Measurements from ENCODE around the gene SEPTIN5.

DNA sequence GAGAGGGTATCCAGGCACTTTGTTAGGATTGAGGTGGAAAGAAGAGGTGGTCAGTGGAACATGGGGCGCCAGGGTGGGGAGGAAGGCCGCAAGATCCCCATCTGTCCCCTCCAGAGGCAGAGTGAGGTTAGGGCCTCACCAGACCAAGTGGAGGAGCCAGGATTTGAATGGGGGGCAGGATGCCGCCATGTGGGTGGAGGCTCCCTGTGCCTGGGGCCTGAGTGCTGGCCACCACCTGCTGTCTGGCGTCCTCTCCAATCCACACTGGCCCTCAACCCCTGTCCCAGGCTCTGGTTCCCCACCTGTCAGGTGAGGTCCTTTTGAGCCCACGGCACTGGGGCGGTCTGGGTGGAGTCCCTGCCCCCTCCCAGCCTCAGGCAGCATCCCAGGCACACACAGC lies 28.8 kb downstream of the SEPTIN5 start:
- TF ChIP-seq CTCF (IDR thresholded peaks at IDR 0.05): no peak
- no peak for TF ChIP-seq POLR2A (IDR thresholded peaks at IDR 0.05)
